Activated T-cell treated with anti-CD3 and anti-CD28 coated beads for 1 hour (primary cell): ENCODE results near the gene HTR3E.
"Not testable (repeated sequence)": the region's sequence is repeated elsewhere in the genome, so short reads cannot be mapped to it uniquely, and the experiment has no call there.

Experiments
- DNase-seq: peaks from one replicate; pipeline ENCODE4 v3.0.0-alpha.2; 2020; ENCODE audit warnings: low read depth

Gene HTR3E

GRCh38 chr3:184096811-184097383 is at the start of gene HTR3E:
Gene HTR3E, plus strand, starts transcription at chr3:184097064. Its CDS starts 466 bp downstream, at chr3:184097530.
- DNase-seq: no peak

- DNase-seq: no peak
Observed at GRCh38 chr3:184050217-184050847, 46.5 kb upstream of the HTR3E start.

GRCh38 chr3:184052767-184053166 is 44.1 kb upstream of the HTR3E start, which contains the start of gene HTR3C:
Gene HTR3C, plus strand, starts transcription at chr3:184053047. Its CDS starts 34 bp downstream, at chr3:184053081.
- DNase-seq: no peak

GRCh38 chr3:184058029-184058428 is 38.8 kb upstream of the HTR3E start:
- no peak for DNase-seq

GRCh38 chr3:184059424-184059823 is 37.4 kb upstream of the HTR3E start:
- no peak for DNase-seq

- no peak for DNase-seq
Observed at GRCh38 chr3:184062637-184063036, 34.2 kb upstream of the HTR3E start.

- no peak for DNase-seq
Observed at GRCh38 chr3:184066211-184066610, 30.7 kb upstream of the HTR3E start.

GRCh38 chr3:184067573-184068055 is 29.2 kb upstream of the HTR3E start:
- DNase-seq: no peak

- no peak for DNase-seq
Observed at GRCh38 chr3:184068344-184068743, 28.5 kb upstream of the HTR3E start.

GRCh38 chr3:184071142-184071541 is 25.7 kb upstream of the HTR3E start:
- not testable (repeated sequence) for DNase-seq

GRCh38 chr3:184073621-184074020 is 23.2 kb upstream of the HTR3E start:
- DNase-seq: no peak

- no peak for DNase-seq
Observed at GRCh38 chr3:184075901-184076300, 21.0 kb upstream of the HTR3E start.

GRCh38 chr3:184077881-184078280 is 19.0 kb upstream of the HTR3E start:
- DNase-seq: no peak

- no peak for DNase-seq
Observed at GRCh38 chr3:184078851-184079250, 18.0 kb upstream of the HTR3E start.

GRCh38 chr3:184081116-184081830 is 15.6 kb upstream of the HTR3E start:
- no peak for DNase-seq

- DNase-seq: no peak
Observed at GRCh38 chr3:184082034-184082433, 14.8 kb upstream of the HTR3E start.

GRCh38 chr3:184082465-184082864 is 14.4 kb upstream of the HTR3E start:
- DNase-seq: no peak

GRCh38 chr3:184085389-184085852 is 11.4 kb upstream of the HTR3E start:
- no peak for DNase-seq

- DNase-seq: no peak
Observed at GRCh38 chr3:184092199-184092598, 4.7 kb upstream of the HTR3E start.

- no peak for DNase-seq
Observed at GRCh38 chr3:184097556-184097955, 692 bp downstream of the HTR3E start.

- DNase-seq: no peak
Observed at GRCh38 chr3:184099806-184100686, 3.2 kb downstream of the HTR3E start.

- DNase-seq: no peak
Observed at GRCh38 chr3:184110316-184110725, 13.5 kb downstream of the HTR3E start.
